PFSK-1 (cell line): ENCODE results near the gene RPS6KA5.

Source experiments
- POLR2AphosphoS5 ChIP-seq: IDR thresholded peaks from 2 replicates; pipeline ENCODE4 v1.6.1; 2012; ENCODE audit warnings: low read depth, mild to moderate bottlenecking, control low read depth, low read length, moderate library complexity
- TAF1 ChIP-seq: IDR thresholded peaks from 2 replicates; pipeline ENCODE4 v1.6.1; 2012; ENCODE audit warnings: low read length, control low read depth, borderline replicate concordance; ENCODE audit not compliant: insufficient read depth

DNA sequence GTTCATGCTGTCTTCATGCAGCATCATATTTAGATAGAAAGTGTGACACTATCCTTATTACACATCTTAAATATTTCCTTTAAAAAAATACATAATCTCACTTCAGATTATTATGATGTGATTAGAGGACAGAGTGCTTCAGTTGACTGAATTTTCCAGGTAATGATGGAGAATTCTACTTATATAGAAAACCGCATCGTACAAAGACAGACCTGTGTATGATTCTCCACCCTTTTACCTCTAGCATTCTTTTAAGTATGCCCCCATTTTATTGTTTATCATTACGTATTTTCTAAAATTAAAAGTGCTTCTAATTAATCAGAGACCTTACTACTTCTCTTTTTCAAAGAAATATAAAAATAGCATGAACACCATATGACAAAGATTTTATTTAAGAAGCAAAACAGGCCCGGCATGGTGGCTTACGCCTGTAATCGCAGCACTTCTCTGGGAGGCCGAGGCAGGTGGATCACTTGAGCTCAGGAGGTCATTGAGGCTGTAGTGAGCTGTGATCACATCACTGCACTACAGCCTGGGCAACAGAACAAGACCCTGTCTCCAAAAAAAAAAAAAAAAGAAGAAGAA lies 13.9 kb downstream of the RPS6KA5 start:
- TF ChIP-seq TAF1: no peak
- no peak for TF ChIP-seq POLR2AphosphoS5
